Chondrocyte (in vitro differentiated cells): ENCODE measurements around the gene SASH1. TPM values are rescaled to one million over a fixed set of nuclear protein-coding genes. Genes with fewer than 3 reads are reported as not detected.

Source experiments
- DNase-seq: peaks from one replicate; pipeline ENCODE4 v3.0.0; 2021; ENCODE audit warnings: mixed read lengths, low spot score
- H3K27ac Mint-ChIP-seq: one replicate; pipeline ENCODE4 v1.8.0; 2021; ENCODE audit warnings: mild to moderate bottlenecking, moderate library complexity, mixed read lengths; ENCODE audit not compliant: unreplicated experiment
- H3K27me3 Mint-ChIP-seq: 2 replicates; pipeline ENCODE4 v1.8.0; 2021; ENCODE audit warnings: low read depth, mixed read lengths
- H3K36me3 Mint-ChIP-seq: 2 replicates; pipeline ENCODE4 v1.8.0; 2021; ENCODE audit warnings: low read depth, mixed read lengths
- H3K4me1 Mint-ChIP-seq: 2 replicates; pipeline ENCODE4 v1.8.0; 2021; ENCODE audit warnings: low read depth, mild to moderate bottlenecking, mixed read lengths
- H3K4me3 Mint-ChIP-seq: one replicate; pipeline ENCODE4 v1.8.0; 2021; ENCODE audit warnings: mild to moderate bottlenecking, moderate library complexity, mixed read lengths; ENCODE audit not compliant: unreplicated experiment
- H3K9me3 Mint-ChIP-seq: 2 replicates; pipeline ENCODE4 v1.8.0; 2021; ENCODE audit warnings: low read depth, mixed read lengths
- total RNA-seq: library from RNA; stranded (reverse); gene quantifications from 3 replicates; pipeline ENCODE4 v1.2.1, GENCODE V29; 2021
- TF ChIP-seq, protein P1 (sequence below): fragments of 200-600 bp; sonication (generic); IDR thresholded peaks from 2 replicates; pipeline ENCODE4 v1.5.0; 2021; ENCODE audit warnings: antibody characterized with exemption, mild to moderate bottlenecking, moderate library complexity

Gene SASH1
- total RNA-seq, 1 donor from 2014 or later, result 82.9 TPM

DNA sequence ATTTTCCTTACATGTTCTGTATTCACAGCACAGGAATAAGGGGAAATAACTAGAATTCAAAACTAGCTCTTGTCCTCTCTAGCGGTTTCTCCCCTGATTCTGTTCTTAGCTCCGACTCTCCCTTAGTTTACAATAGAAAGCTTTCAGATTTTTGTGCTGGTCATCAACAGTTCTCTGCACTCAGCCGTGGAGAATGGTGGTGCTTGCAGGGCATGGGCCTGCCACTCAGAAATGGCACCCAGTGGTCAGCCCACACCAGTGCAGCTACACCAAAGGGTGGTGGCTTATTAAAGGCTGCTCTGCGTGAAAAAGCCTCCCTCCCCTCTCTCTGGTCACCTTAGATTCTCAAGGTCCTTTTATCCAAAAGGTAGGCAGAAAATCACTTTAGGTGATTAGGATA lies 123.5 kb downstream of the SASH1 start:
- H3K4me3 Mint-ChIP-seq, result no peak overlapping the region
- H3K9me3 Mint-ChIP-seq, result no peaks in the 10 kb centered on the region
- DNase-seq, result no peak
- TF ChIP-seq, protein P1, sequence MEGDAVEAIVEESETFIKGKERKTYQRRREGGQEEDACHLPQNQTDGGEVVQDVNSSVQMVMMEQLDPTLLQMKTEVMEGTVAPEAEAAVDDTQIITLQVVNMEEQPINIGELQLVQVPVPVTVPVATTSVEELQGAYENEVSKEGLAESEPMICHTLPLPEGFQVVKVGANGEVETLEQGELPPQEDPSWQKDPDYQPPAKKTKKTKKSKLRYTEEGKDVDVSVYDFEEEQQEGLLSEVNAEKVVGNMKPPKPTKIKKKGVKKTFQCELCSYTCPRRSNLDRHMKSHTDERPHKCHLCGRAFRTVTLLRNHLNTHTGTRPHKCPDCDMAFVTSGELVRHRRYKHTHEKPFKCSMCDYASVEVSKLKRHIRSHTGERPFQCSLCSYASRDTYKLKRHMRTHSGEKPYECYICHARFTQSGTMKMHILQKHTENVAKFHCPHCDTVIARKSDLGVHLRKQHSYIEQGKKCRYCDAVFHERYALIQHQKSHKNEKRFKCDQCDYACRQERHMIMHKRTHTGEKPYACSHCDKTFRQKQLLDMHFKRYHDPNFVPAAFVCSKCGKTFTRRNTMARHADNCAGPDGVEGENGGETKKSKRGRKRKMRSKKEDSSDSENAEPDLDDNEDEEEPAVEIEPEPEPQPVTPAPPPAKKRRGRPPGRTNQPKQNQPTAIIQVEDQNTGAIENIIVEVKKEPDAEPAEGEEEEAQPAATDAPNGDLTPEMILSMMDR, result no peak
- H3K4me1 Mint-ChIP-seq, result peaks cover 82% of the 10 kb centered on the region
- H3K27me3 Mint-ChIP-seq, result no peaks in the 10 kb centered on the region
- H3K36me3 Mint-ChIP-seq, result no peaks in the 10 kb centered on the region
- peak overlapping the region; percentile 89 for H3K27ac Mint-ChIP-seq

DNA sequence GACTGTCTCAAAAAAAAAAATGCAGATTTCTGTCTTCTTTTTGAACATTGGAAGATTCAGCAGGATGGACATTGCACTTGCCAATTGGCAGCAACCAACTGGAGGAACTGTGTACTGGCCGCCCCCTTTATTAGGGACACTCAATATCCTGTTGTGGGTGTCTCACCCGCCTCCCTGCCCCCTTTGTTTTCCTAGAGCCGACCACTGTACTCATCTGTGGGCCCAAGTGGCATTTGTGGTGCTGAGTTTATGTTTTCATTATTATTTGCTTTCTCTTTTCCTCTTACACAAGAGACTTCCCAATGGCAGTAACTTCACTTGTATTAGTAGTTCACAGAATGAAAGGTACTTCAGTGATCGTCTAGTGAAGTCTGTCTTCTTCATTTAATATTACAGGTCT lies 125.3 kb downstream of the SASH1 start:
- Mint-ChIP-seq H3K27ac (peak overlapping the region; percentile 67), H3K4me3 (no peak overlapping the region), H3K9me3 (no peaks in the 10 kb centered on the region), H3K27me3 (no peaks in the 10 kb centered on the region), H3K36me3 (peaks cover 7% of the 10 kb centered on the region), H3K4me1 (peaks cover 83% of the 10 kb centered on the region)
- no peak for DNase-seq
- TF ChIP-seq, protein P1, result no peak

DNA sequence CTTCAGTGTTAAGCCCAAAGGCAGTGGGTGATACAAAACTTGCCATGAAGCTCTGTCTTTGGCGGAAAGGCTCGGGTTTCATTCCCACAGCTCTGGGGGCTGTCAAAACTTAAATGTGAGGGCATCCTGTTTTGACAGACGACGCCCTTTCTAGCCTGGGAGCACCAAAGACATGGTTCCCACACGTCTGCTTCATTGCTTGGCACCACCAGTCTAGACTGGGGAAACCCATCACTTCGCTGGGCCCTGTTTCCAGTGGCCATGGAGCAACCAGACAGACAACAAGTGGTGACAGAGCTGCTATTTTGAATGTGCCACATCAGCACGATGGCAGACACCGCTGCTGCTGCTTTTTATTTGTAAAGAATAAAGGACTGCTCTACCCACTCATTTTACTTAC lies 127.5 kb downstream of the SASH1 start:
- H3K27ac Mint-ChIP-seq, result peak overlapping the region; percentile 96

DNA sequence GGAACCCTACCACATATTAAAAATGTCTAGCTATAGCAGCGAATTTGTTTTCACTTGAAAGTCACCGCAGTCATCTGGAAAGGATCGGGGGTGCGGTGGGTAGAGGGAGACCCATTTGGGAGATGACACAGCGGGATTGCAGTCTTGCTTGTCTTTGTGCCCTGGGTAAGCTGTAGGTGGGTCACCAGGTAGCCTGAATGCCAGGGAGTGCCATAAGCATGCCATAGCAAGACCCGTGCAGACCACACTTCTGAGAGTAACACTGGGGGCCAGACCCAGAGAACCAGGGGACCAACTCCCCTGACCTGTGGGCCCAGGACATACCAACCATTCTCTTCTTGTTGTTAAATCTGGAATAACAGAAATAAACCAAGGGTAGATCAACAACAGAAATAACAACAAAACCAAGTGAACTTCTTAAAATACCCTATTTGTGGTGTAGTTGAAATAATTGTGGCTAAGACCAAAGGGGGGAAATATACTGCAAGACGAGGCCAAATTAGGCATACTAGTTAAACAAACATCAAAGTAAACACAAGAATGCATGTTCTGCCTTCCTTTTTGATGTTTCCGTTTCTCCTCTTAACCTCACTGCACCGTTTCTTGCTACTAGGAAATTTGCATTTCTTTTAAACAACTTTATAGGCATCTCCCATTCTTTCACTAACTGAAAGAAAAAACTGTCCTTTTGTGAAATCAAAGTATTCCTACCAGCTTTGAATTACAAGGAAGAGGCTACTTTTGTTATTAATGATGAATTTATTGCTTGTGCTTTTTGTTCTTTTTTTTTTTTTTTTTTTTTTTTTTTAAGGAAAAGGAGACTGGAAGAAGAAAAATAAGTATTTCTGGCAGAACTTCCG lies 128.2 kb downstream of the SASH1 start:
- Mint-ChIP-seq H3K4me3 (peak overlapping the region; percentile 33), H3K9me3 (no peaks in the 10 kb centered on the region), H3K27me3 (no peaks in the 10 kb centered on the region), H3K27ac (peak overlapping the region; percentile 96), H3K4me1 (peaks cover 58% of the 10 kb centered on the region), H3K36me3 (peaks cover 21% of the 10 kb centered on the region)
- DNase-seq, result no peak
- TF ChIP-seq, protein P1, result no peak

More for the DNA sequence above, 127.5 kb downstream of the SASH1 start:
- no peak for DNase-seq
- Mint-ChIP-seq H3K27me3 (no peaks in the 10 kb centered on the region), H3K36me3 (peaks cover 17% of the 10 kb centered on the region), H3K4me1 (peaks cover 64% of the 10 kb centered on the region), H3K9me3 (no peaks in the 10 kb centered on the region), H3K4me3 (peak overlapping the region; percentile 33)
- TF ChIP-seq, protein P1, result no peak

DNA sequence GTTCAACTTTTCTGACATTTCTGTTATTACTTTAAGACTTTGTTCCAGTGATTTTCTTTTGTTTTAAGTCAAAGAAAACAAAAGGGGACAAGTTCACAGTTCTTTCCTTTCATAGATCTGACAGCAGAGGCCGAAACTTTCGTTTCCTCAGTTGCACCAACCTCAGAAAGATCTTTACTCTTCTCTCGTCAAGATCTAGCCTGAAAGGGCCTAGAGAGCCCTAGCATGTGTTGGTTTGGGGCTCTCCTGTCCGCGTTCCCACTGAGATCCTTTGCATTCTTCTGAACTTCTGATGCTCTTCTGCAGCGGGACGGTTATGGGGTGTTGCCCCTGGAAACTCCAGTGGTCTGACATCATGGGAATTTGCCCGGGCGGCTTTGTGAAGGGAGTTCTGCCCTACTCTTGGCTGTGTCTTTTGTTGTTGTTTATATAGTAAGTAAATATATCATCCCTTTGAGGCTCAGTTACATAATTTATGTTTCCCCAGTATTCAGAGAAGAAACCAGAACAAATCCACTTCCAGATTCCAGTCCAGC lies 129.1 kb downstream of the SASH1 start:
- Mint-ChIP-seq H3K27ac (peak overlapping the region; percentile 60), H3K4me1 (peaks cover 49% of the 10 kb centered on the region), H3K4me3 (no peak overlapping the region), H3K36me3 (peaks cover 29% of the 10 kb centered on the region), H3K9me3 (no peaks in the 10 kb centered on the region), H3K27me3 (no peaks in the 10 kb centered on the region)
- no peak for DNase-seq
- TF ChIP-seq, protein P1, result no peak
